ENCODE data around the gene OPCML.

DNA sequence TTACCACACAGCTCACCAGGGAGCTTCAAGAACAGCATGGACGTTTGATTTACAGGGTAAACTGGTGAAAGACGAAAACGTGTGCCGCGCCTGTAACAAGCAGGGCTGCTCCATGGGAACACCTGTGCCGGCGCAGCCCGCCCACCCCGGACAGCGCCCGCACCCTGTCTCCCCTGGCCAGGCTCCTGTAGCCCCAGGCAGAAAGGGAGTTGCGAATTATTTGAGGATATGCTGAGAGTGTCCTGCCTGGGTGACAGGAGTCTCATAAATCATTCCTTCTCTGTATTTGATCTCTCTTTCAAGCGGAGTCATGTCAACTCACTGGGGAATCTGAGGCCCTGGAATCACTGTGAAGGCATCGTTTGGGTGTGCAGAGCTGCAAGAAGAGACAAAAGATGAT lies 804.3 kb downstream of the OPCML start:
- TF ChIP-seq, protein P1, sequence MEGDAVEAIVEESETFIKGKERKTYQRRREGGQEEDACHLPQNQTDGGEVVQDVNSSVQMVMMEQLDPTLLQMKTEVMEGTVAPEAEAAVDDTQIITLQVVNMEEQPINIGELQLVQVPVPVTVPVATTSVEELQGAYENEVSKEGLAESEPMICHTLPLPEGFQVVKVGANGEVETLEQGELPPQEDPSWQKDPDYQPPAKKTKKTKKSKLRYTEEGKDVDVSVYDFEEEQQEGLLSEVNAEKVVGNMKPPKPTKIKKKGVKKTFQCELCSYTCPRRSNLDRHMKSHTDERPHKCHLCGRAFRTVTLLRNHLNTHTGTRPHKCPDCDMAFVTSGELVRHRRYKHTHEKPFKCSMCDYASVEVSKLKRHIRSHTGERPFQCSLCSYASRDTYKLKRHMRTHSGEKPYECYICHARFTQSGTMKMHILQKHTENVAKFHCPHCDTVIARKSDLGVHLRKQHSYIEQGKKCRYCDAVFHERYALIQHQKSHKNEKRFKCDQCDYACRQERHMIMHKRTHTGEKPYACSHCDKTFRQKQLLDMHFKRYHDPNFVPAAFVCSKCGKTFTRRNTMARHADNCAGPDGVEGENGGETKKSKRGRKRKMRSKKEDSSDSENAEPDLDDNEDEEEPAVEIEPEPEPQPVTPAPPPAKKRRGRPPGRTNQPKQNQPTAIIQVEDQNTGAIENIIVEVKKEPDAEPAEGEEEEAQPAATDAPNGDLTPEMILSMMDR (IDR thresholded peaks at IDR 0.05; ENCODE audit: low read length), result no peak
- TF ChIP-seq EZH2 (optimal IDR thresholded peaks at IDR 0.05; ENCODE audit: low read depth, low read length) (no peak), EZH2phosphoT487 (IDR thresholded peaks at IDR 0.05; ENCODE audit: low read length) (no peak)
